ENCODE data around the gene MT1B.
A peak's percentile ranks its signal among the peaks of the same experiment; 100 is the strongest.
"Not testable (repeated sequence)": the region's sequence is repeated elsewhere in the genome, so short reads cannot be mapped to it uniquely, and the experiment has no call there.

MT1B gene

DNA sequence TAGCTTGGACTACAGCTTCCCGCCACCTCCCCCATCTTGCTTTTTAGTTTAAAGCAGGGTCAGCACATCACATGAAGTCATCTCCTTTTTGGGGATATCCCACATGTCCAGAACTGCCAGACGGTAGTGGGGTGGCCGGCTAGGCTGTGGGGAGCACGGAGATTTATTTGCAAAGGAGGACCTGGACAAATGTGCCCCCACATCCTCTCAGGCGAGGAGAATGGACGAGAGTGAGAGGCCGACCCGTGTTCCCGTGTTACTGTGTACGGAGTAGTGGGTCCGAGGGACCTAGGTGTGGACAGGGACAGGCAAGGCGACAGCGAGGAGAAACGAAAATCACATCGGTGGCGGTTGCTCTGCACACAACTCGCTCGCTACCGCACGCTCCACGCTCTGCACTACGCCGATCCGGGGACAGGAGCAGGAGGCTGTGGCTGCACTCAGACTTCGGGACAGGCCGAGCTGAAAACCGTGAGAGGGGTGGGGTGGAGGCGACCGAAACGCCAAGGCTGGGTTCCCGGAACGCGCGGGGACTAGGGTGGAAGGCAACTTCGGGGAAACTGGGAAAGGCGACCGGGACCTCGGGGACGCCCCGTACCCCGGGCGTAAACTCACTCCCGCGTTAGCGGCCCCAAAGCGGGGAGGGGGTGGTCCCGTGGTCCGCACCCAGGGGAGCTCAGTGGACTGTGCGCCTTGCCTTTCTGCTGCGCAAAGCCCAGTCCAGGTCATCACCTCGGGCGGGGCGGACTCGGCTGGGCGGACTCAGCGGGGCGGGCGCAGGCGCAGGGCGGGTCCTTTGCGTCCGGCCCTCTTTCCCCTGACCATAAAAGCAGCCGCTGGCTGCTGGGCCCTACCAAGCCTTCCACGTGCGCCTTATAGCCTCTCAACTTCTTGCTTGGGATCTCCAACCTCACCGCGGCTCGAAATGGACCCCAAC lies 13.6 kb upstream of the MT1B start, which contains the start of gene MT1A:
Gene MT1A, plus strand, starts transcription at position 853 of the 937 bp plus-strand sequence. Its CDS starts 73 bp downstream, at position 926.
- ATAC-seq: no peak
- DNase-seq: peak; percentile 30

DNA sequence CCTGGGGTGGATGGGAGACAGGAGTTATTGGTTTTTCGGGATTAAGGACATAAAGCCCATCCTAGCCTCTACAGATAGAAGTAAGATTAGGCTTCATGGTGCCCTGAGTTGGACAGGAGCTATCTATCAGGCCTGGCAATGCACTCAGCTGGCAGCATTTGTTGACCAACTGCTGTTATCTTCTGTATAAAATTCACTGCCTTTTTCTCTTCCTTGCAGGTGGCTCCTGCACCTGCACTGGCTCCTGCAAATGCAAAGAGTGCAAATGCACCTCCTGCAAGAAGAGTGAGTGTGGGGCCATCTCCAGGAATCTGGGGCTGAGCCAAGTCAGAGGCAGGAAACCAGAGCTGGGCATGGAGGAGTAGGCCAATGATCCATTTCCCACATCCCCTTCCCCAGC lies 12.6 kb upstream of the MT1B start:
- DNase-seq (no peak), ATAC-seq (no peak)

DNA sequence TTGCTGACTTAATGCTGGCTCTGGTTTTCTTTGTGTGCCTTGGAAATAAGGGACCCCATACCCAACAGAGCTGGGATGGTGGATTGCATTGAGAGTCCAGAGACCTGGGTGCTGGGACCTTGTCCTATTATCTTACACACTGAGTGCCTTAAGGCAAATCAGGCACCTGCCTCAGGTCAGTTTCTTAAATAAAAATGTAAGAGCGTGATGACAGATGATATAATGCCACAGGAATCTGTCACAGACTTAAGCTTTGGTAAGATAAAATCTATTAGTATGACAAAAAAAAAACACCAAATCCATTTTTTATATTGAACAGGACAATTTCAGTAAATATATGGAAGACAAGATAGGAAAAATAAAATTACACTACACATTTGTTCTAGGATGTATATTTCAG lies 11.6 kb upstream of the MT1B start:
- no peak for ATAC-seq
- no peak for DNase-seq

DNA sequence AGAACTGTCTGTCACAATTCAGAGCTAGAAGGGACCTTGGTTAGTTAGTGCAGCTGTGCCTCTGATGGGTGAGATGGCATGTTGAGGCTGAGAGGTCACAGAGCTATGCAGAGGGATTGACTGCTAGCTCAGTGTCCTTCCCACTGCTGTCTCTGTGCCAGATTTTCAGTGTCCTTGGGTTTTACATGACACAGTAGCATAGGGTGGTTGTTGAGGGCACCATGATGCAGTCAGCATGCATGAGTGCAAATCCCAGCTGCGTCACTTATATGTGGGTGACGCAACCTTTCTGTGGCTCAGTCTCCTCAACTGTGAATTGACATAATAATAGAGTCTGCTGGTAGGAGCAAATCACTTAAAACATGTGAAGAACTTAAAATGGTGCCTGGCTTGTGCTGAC lies 10.5 kb upstream of the MT1B start:
- DNase-seq (no peak), ATAC-seq (no peak)

DNA sequence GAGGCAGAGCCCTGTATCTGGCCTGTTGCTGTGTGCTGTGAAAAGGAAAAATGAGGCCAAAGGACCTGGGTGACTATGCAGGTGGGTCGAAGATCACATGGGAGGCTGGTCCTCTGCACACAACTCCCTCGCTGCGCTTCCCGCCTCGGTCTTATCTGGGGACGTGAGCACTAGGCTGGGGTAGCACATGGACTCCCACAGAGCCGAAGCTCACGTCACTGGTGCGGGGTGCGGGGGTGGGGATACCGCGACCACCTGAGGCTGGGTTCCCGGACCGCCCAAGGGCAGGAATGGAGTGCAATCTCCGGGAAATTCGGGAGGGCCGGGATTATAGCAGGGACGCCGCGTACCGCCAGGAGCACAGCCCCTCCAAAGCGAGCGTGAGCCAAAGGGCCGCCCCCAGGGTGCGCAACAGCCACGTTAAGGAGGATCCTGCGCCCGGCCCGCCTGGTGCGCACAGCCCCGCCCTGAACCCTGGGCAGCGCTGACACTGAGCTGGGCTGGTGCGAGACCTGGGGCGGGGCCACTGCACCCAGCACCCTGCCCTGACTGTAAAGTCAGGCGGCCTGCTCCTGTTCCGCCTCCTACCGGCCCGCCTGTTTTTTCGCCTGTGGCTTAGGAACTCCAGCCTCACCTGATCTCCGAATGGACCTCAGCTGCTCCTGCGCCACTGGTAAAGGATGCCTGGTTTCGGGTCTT lies 8.5 kb upstream of the MT1B start:
- DNase-seq: peak; percentile 81
- peak; percentile 100 for ATAC-seq

DNA sequence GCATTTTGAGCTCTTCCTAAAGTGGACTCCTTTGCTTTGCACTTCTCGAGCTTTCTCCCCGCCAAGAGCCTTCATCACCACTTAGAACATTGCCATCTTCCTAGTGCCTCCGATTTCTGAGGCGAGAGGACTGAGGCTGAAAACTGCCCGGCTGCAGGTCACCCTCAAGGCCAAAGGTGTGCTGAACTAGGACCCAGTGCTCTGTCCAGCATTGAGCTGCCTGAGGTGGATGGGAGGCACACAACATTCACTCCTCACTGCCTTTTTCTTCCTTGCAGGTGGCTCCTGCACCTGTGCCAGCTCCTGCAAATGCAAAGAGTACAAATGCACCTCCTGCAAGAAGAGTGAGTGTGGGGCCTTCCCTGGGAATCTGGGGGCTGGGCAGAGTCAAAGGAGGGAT lies 7.9 kb upstream of the MT1B start:
- DNase-seq: no peak
- ATAC-seq: no peak

DNA sequence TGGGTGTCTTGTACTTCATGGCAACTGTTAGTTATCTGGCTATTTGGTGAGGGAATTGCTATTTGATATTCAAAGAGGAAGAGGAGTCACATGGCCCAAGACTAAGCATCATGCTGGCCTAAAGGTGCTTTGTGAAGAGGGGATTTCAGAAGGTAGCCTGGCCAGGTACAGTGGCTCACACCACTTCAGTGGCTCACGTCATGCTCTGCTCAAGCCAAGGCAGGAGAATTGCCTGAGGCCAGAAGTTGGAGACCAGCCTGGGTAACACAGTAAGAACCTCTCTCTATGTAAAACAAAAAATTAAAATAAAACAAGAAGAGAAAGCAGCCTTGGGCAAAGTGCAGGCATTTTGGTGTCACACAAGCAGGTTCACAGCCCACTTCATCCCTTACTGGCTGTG lies 6.4 kb upstream of the MT1B start:
- DNase-seq (no peak), ATAC-seq (no peak)

DNA sequence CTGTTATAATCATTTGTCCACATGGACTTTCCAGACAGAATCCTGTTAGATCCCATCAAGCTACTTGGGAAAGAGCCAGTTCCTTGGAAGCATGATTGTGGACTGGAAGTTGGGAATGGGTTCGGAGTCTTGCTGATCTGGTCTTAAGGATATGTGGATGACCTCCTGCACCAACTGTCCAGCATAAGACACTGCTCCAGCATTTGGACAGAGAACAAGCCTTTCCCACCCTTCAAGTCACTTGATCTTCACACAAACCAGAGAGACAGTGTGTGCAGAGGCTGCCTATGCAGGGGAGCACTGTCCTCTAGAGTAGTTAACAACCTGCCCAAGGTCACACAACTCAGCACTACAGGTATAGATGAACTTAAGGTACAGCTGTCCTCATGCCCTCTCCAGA lies 5.8 kb upstream of the MT1B start:
- no peak for ATAC-seq
- DNase-seq: no peak

DNA sequence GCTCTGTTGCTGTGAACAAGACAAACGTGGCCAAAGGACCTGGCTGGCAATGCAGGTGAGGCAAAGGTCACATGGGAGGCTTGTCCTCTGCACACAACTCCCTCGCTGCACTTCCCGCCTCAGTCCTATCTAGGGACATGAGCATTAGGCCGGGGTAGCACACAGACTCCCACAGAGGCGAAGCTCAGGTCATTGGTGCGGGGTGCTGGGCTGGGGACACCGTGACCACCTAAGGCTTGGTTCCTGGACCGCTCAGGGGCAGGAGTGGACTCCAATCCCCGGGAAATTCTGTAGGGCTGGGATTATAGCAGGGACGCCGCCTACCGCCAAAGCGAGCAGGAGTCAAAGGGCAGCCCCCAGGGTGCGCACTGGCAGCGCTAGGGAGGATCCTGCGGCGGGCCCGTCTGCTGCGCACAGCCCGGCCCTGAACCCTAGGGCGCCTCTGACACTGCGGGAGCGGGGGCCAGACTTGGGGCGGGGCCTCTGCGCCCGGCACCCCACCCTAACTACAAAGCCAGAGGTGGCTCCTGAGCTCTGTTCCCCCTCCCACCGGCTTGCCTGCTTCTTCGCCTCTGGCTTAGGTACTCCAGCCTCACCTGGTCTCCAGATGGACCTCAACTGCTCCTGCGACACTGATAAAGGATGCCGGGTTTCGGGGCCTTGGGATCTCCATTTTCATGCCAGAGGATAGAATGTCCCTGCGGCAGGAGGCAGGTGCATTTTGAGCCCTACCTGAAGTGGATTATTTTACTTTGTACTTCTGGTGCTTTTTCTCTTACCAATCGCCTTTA lies 3.9 kb upstream of the MT1B start:
- DNase-seq: no peak
- no peak for ATAC-seq

DNA sequence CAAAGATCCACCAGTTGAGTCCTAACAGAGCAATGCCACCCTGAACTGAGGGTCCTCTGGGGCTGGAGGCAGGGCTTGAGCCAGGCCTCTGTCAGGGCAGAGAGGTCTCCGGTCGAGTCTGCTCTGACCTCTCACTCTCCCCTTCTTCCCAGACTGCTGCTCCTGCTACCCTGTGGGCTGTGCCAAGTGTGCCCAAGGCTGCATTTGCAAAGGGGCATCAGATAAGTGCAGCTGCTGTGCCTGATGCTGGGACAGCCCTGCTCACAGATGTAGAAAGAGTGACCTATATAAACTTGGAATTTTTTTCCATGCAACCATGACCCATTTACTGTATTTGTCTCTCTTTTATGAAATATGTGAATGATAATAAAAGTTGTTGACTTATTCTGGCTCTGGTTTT lies 2.4 kb upstream of the MT1B start:
- ATAC-seq: no peak
- no peak for DNase-seq

DNA sequence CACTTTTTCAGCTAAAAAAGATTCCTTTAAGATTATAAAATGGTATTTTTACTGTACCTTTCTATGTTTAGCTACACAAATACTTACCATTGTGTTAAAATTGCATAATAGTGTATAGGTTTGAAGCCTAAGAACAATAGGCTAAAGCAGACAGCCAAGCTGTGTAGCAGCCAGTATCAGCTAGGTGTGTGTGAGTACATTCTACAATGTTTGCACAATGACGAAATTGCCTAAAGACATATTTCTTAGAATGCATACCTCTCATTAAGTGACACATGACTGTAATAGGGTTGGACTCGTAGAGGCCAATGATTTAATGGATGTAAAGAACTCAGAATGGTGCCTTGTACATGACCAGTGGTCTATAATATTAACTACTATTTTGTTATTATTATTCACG lies 1.9 kb upstream of the MT1B start:
- ATAC-seq (no peak), DNase-seq (no peak)

DNA sequence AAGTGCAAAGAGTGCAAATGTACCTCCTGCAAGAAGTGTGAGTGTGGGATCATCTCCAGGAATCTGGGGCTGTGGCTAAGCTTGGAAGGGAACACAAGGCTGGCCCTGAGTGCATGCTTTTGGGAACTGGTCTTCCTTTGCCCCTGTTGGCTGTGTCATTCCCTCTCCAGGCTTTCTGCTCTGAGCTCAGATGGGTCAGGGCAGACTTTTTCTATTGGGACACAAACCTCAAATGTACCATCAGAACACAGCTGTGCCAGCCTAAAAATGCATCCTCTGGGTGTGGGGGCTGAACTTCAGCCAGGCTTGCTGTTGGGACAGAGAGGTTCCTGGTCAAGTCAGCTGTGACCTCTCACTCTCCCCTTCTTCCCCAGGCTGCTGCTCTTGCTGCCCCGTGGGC lies 914 bp downstream of the MT1B start:
- DNase-seq: no peak

DNA sequence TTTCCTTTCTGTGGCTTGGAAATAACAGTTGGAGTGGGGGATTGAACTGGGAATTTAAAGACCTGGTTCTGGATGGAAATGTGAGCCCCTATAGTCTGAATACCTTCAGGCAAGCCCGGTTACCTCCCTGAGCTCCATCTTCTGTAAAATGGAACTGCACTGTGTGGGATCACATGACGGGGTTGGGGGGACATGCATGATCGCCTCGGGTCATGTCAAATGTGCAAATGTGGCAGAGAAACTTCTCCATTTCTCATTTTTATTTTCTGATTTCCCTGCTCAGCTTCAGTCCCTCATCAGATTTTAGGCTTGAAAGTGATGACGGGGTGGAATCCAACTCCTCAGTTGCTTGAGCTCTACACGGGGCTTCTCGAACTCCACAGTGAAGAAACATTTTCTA lies 1.5 kb downstream of the MT1B start:
- DNase-seq (no peak), ATAC-seq (no peak)

More for the DNA sequence above, 914 bp downstream of the MT1B start:
- ATAC-seq: no peak

DNA sequence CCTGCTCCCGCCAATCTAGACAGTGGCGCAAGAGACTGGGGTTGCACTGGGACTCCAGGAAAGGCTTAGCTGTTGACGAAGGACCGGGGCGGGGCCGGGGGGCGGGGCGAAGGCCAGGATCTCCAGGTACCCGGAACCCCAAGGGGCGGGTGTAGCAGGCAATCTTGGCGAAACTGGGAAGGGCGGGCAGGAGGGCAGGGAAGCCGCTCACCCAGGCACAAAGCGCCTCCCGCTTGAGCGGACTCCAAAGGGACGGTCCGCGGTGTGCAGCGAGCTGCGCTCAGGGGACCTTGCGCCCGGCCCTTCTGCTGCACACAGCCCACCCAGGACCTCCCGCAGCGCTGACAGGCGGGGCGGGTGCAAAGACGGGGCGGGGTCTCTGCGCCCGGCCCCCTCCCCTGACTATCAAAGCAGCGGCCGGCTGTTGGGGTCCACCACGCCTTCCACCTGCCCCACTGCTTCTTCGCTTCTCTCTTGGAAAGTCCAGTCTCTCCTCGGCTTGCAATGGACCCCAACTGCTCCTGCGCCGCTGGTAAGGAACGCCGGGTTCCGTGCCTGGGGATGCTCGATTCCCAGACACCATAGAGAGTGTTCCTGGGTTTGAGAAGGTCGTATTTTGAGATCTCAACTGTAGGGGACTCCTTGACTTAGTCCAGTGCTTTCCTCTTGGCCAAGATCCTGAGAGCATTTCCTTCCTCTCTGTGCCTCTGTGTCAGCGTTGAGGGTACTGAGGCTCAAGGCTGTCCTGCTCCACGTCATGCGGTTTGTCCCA lies 6.1 kb downstream of the MT1B start, which contains the start of gene MT1F:
Gene MT1F, plus strand, starts transcription at position 405 of the 772 bp plus-strand sequence. Its CDS starts 100 bp downstream, at position 505.
- ATAC-seq (peak; percentile 77), DNase-seq (peak; percentile 73)

DNA sequence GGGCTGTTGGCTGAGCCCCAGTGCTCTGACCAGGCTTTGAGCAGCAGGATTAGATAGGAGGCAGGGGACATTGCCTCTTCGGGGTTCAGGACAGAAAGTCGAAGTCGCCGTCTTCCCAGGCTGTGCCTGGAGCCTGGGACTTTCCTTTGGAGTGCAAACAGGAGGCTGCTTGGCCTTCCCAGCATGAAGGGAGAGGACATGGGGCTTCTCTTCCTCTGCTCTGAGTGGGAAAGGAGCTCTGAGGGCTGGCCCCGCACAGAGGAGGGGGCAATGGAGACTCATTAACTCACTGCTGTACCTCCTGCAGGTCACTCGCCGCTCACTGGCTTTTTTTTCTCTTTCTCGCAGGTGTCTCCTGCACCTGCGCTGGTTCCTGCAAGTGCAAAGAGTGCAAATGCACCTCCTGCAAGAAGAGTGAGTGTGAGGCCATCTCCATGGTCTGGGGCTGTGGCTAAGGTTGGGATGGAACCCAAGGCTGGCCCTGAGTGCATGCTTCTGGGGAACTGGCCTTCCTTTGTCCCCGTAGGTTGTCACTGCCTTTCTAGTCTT lies 6.7 kb downstream of the MT1B start:
- ATAC-seq (no peak), DNase-seq (no peak)

DNA sequence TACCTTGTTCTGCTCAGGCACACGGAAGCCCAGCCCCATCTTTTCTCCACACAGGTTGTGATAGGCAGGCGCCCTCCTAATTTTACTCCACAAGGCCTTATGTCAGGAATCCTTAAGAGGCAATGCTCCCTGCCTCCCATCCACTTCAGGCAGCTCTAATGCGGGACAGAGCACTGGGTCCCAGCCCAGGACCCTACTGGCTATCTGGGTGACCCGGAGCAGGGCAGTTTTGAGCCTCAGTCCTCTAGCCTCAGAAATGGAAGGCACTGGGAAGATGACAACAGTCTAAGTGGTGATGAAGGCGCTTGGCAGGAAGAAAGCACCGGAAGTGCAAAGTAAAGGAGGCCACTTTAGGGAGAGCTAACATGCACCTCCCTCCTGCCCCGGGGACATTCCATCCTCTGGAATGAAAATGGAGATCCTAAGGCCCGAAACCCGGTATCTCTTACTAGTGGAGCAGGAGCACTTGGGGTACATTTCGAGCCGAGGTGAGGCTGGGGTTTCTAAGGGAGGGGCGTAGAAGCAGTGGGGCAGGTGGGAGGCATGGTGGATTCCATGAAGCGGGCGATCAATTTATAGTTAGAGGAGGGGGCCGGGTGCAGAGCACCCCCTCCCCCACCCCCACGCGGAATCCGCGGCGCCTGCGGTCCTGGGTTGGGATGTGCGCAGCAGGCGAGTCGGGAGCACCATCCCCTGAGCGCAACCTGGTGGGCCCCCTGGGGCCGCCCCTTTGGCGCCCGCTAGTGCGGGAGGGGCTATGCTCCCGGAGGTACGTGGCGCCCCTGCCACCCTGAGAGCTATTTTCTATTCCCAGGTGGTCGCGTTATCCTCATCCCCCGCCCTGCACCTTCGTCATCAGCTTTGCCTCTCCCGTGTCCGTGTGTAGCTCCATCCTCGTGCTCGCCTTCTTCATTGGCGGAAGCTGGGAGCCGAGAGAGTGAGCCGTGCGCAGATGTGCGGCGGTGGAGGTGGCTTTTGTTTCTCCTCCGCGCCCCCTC lies 11.0 kb downstream of the MT1B start:
- peak; percentile 45 for DNase-seq
- ATAC-seq: peak; percentile 38

DNA sequence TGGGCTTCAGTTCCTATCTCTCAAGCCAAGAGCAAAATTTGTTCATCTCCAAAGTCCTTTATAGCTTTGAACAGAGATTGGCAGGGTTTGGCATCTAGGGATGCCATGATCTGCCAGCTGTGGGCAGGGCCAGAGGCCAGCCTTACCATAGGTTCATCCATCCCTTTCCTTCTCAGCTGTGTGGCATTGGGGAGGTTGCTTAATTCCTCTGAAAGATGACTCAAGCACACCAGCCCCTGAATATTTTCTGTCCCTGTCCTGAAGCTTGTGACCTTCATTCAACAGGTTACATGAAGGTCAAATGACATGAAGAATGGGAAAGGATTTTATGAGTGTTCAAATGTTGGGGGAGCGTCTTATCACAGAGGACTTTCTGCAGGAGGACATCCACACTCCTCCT lies 12.8 kb downstream of the MT1B start:
- no peak for DNase-seq
- no peak for ATAC-seq

DNA sequence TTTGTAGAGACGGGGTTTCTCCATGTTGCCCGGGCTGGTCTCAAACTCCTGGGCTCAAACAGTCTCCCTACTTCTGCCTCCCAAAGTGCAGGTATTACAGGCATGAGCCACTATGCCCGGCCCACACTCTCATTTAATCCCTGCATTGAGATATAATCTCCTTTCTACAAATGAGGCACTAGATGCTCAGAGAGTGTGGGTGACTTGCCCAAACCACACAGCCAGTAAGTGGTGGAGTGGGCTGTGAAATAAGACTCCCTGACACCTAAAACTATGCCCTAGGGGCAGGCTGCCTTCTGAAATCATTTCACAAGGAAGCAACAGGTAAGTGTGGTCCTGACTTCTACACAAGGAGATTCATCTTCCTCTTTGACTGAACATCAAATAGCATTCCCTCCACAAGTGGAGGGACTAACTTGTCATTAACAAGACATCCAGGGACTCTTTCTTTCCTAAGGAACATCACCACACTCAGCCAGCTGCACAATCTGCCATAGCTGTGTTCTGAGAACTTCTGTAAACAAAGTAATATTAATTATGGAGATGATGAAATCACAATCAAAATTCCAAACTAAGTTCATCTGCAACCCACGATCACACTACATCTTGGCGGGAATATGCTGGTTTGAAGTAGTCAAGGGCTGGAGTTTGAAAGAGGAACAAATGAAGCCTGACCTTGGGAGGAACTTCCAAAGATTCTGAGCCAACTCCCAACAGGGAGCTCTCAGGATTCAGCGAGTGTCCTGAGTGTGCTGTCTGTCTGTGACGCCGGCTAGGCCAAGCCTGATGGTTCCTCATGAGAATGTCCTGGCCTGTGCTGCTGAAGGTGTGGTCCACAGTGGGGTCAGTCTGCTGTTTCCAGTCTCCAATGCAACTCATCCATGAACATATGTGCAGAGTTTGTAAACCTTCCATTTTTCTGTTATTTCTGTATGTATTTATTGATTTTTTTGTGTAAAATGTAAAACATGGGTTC lies 13.9 kb downstream of the MT1B start:
- DNase-seq, ATAC-seq: not testable (repeated sequence)
